ENCODE data around the gene PNLIPRP1. TPM values are rescaled to one million over a fixed set of nuclear protein-coding genes. Genes with fewer than 3 reads are reported as not detected.

Gene PNLIPRP1
- polyA plus RNA-seq, 3 donors = 0.04 TPM; not detected in 2

DNA sequence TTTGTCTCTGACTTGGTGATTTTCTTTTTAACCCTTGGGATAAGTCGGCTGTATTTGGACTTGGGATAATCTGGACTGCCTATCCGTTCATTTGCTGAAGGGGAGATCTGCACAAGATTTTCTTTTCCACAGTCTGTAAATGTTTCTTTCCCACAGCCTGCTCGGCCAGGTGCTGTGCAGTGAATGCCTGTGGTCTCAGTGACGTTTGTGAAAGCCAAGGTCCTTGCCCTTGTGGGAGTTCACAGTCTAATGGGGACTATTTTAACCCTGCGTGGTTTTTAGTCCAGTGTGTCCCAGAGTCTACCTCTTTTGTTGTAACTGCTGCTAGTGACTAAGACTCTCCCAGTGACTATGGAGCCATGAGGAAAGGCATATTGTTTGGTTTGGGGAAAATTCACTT is 36.1 kb upstream of the PNLIPRP1 start:
- TF ChIP-seq, protein P1, sequence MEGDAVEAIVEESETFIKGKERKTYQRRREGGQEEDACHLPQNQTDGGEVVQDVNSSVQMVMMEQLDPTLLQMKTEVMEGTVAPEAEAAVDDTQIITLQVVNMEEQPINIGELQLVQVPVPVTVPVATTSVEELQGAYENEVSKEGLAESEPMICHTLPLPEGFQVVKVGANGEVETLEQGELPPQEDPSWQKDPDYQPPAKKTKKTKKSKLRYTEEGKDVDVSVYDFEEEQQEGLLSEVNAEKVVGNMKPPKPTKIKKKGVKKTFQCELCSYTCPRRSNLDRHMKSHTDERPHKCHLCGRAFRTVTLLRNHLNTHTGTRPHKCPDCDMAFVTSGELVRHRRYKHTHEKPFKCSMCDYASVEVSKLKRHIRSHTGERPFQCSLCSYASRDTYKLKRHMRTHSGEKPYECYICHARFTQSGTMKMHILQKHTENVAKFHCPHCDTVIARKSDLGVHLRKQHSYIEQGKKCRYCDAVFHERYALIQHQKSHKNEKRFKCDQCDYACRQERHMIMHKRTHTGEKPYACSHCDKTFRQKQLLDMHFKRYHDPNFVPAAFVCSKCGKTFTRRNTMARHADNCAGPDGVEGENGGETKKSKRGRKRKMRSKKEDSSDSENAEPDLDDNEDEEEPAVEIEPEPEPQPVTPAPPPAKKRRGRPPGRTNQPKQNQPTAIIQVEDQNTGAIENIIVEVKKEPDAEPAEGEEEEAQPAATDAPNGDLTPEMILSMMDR (IDR thresholded peaks at IDR 0.05) = no peak
- no peak overlapping the region for H3K4me3 ChIP-seq (replicated peaks in 1 of 3; ENCODE audit: low read depth in 2 of 3, low read length in 3 of 3)
- Mint-ChIP-seq H3K36me3 (no peaks in the 10 kb centered on the region), H3K9me3 (peaks cover 0 to 2% (median 0%) of the 10 kb centered on the region in 7 donors), H3K27ac (no peak overlapping the region), H3K27me3 (ENCODE audit: low read depth in 3 of 3) (no peaks in the 10 kb centered on the region), H3K4me1 (no peaks in the 10 kb centered on the region), H3K4me3 (no peak overlapping the region)
- H3K9me3 ChIP-seq (replicated peaks in 1 of 2; ENCODE audit: control insufficient read depth in 1 of 2, insufficient read depth in 1 of 2, low read length in 2 of 2) = no peaks in the 10 kb centered on the region
- H3K27me3 ChIP-seq (ENCODE audit: control insufficient read depth in 2 of 2, insufficient read depth in 2 of 2, low read length in 2 of 2) = no peaks in the 10 kb centered on the region
- H3K36me3 ChIP-seq (replicated peaks in 1 of 2; ENCODE audit: control insufficient read depth in 1 of 2, insufficient read depth in 2 of 2, low read length in 2 of 2) = no peaks in the 10 kb centered on the region
- H3K9ac ChIP-seq (ENCODE audit: insufficient read depth, low read length, poor library complexity, severe bottlenecking) = no peak overlapping the region
- H3K4me1 ChIP-seq (ENCODE audit: control insufficient read depth in 1 of 2, insufficient read depth in 2 of 2, low read length in 2 of 2) = no peaks in the 10 kb centered on the region
- no peak overlapping the region for H3K27ac ChIP-seq (ENCODE audit: low read depth in 1 of 2, low read length in 2 of 2)
- no peaks in the 10 kb centered on the region for H3K79me2 ChIP-seq (ENCODE audit: insufficient read depth, low read length)
- DNase-seq = no peak
- no peak overlapping the region for H3K4me2 ChIP-seq (replicated peaks; ENCODE audit: extremely low read depth, low read length, poor library complexity, severe bottlenecking)
- no peaks in the 10 kb centered on the region for H4K20me1 ChIP-seq (ENCODE audit: insufficient read depth, low read length)
- intact Hi-C loops (cut with micrococcal nuclease) = no loop called here
- WGBS (ENCODE audit: insufficient coverage) = 59% methylated on average over 3 of the region's 5 CpGs
- H2AFZ ChIP-seq (ENCODE audit: insufficient read depth, low read depth, low read length, poor library complexity, severe bottlenecking) = no peak overlapping the region

DNA sequence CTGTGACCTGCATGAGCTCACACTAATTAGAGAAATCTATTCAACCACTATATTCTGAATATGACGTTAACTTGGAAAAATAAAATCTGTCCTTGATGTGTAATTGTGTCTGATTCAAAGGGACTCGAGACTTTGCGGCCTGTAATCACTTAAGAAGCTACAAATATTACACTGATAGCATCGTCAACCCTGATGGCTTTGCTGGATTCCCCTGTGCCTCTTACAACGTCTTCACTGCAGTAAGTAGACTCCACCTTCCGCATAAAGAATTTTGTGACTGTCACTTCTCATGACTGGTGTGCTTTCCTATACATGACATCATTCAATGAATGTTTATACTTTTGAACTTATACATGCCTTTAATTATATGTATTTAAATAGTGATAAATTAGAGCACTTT is 34.9 kb upstream of the PNLIPRP1 start:
- Histone ChIP-seq H4K20me1 (ENCODE audit: insufficient read depth, low read length) (no peaks in the 10 kb centered on the region), H3K79me2 (ENCODE audit: insufficient read depth, low read length) (no peaks in the 10 kb centered on the region), H3K4me3 (replicated peaks in 1 of 3; ENCODE audit: low read depth in 2 of 3, low read length in 3 of 3) (no peak overlapping the region), H3K27me3 (ENCODE audit: control insufficient read depth in 2 of 2, insufficient read depth in 2 of 2, low read length in 2 of 2) (no peaks in the 10 kb centered on the region), H3K4me1 (ENCODE audit: control insufficient read depth in 1 of 2, insufficient read depth in 2 of 2, low read length in 2 of 2) (no peaks in the 10 kb centered on the region), H3K27ac (ENCODE audit: low read depth in 1 of 2, low read length in 2 of 2) (no peak overlapping the region), H3K4me2 (replicated peaks; ENCODE audit: extremely low read depth, low read length, poor library complexity, severe bottlenecking) (no peak overlapping the region), H3K9me3 (replicated peaks in 1 of 2; ENCODE audit: control insufficient read depth in 1 of 2, insufficient read depth in 1 of 2, low read length in 2 of 2) (no peaks in the 10 kb centered on the region), H3K9ac (ENCODE audit: insufficient read depth, low read length, poor library complexity, severe bottlenecking) (no peak overlapping the region), H3K36me3 (replicated peaks in 1 of 2; ENCODE audit: control insufficient read depth in 1 of 2, insufficient read depth in 2 of 2, low read length in 2 of 2) (no peaks in the 10 kb centered on the region), H2AFZ (ENCODE audit: insufficient read depth, low read depth, low read length, poor library complexity, severe bottlenecking) (no peak overlapping the region)
- intact Hi-C loops (cut with micrococcal nuclease) = no loop called here
- no peak overlapping the region for H3K4me3 Mint-ChIP-seq
- H3K36me3 Mint-ChIP-seq = no peaks in the 10 kb centered on the region
- no peak overlapping the region for H3K27ac Mint-ChIP-seq
- no peak for DNase-seq
- TF ChIP-seq, protein P1 (IDR thresholded peaks at IDR 0.05) = no peak
- no CpG with 5 or more reads among the region's 6 CpGs for WGBS (ENCODE audit: insufficient coverage)
- no peaks in the 10 kb centered on the region for H3K9me3 Mint-ChIP-seq
- H3K4me1 Mint-ChIP-seq = no peaks in the 10 kb centered on the region
- no peaks in the 10 kb centered on the region for H3K27me3 Mint-ChIP-seq (ENCODE audit: low read depth in 3 of 3)
